Astrocyte (in vitro differentiated cells and primary cell): ENCODE results near the gene LAMA5. TPM values are rescaled to one million over a fixed set of nuclear protein-coding genes. Genes with fewer than 3 reads are reported as not detected.
A peak's percentile ranks its signal among the peaks of the same experiment; 100 is the strongest.

ENCODE experiments used
- DNase-seq: peaks from one replicate; pipeline ENCODE4 v3.0.0-alpha.2; 2010; ENCODE audit warnings: low read depth
- FAIRE-seq: peaks from 2 replicates; lab custom pipeline; 2011; peaks lifted over from hg19 to GRCh38; lab: Jason Lieb, UNC
- H2AFZ ChIP-seq: 2 replicates; pipeline ENCODE4 v1.6.0; 2012; ENCODE audit warnings: low read depth, low read length, inconsistent platforms
- H3K27ac ChIP-seq: 2 replicates; pipeline ENCODE4 v1.5.1; 2011; ENCODE audit warnings: low read depth, low read length, inconsistent platforms
- H3K27me3 ChIP-seq: 2 replicates; pipeline ENCODE4 v1.6.0; 2011; ENCODE audit warnings: low read length, inconsistent platforms; ENCODE audit not compliant: insufficient read depth
- H3K36me3 ChIP-seq: 2 replicates; pipeline ENCODE4 v1.5.1; 2011; ENCODE audit warnings: low read length, inconsistent platforms; ENCODE audit not compliant: insufficient read depth
- H3K4me1 ChIP-seq: 2 replicates; pipeline ENCODE4 v1.5.1; 2011; ENCODE audit warnings: low read length, inconsistent platforms; ENCODE audit not compliant: insufficient read depth
- H3K4me2 ChIP-seq: 2 replicates; pipeline ENCODE4 v1.6.0; 2012; ENCODE audit warnings: low read length, inconsistent platforms
- H3K4me3 ChIP-seq: 2 replicates; pipeline ENCODE4 v1.5.1; 2011; ENCODE audit warnings: low read depth, mild to moderate bottlenecking, low read length, inconsistent platforms; ENCODE audit not compliant: insufficient read depth
- H3K79me2 ChIP-seq: 2 replicates; pipeline ENCODE4 v1.6.0; 2012; ENCODE audit warnings: mild to moderate bottlenecking, low read length, inconsistent platforms; ENCODE audit not compliant: insufficient read depth
- H3K9ac ChIP-seq: 2 replicates; pipeline ENCODE4 v1.6.0; 2012; ENCODE audit warnings: mild to moderate bottlenecking, low read length, inconsistent platforms
- H3K9me3 ChIP-seq: 2 replicates; pipeline ENCODE4 v1.5.1; 2012; ENCODE audit warnings: low read depth, mild to moderate bottlenecking, low read length, inconsistent platforms; ENCODE audit not compliant: insufficient read depth
- H4K20me1 ChIP-seq: 2 replicates; pipeline ENCODE4 v1.6.0; 2012; ENCODE audit warnings: low read length, inconsistent platforms; ENCODE audit not compliant: insufficient read depth
- H3K27ac Mint-ChIP-seq: one replicate; pipeline ENCODE4 v1.8.0; 2021; ENCODE audit warnings: mild to moderate bottlenecking, mixed read lengths; ENCODE audit not compliant: unreplicated experiment
- H3K27me3 Mint-ChIP-seq: one replicate; pipeline ENCODE4 v1.8.0; 2021; ENCODE audit warnings: low read depth, mixed read lengths; ENCODE audit not compliant: unreplicated experiment
- H3K36me3 Mint-ChIP-seq: one replicate; pipeline ENCODE4 v1.8.0; 2021; ENCODE audit warnings: low read depth, mixed read lengths; ENCODE audit not compliant: unreplicated experiment
- H3K4me1 Mint-ChIP-seq: one replicate; pipeline ENCODE4 v1.8.0; 2021; ENCODE audit warnings: low read depth, mixed read lengths; ENCODE audit not compliant: unreplicated experiment
- H3K4me3 Mint-ChIP-seq: one replicate; pipeline ENCODE4 v1.8.0; 2021; ENCODE audit warnings: mild to moderate bottlenecking, moderate library complexity, mixed read lengths; ENCODE audit not compliant: unreplicated experiment
- H3K9me3 Mint-ChIP-seq: one replicate; pipeline ENCODE4 v1.8.0; 2021; ENCODE audit warnings: mild to moderate bottlenecking, mixed read lengths; ENCODE audit not compliant: unreplicated experiment
- EZH2 ChIP-seq: IDR thresholded peaks from 2 replicates; pipeline ENCODE4 v1.6.1; 2012; ENCODE audit warnings: mild to moderate bottlenecking, low read length, inconsistent platforms; ENCODE audit not compliant: insufficient read depth
- total RNA-seq: library from RNA; stranded (reverse); gene quantifications from 2 replicates; pipeline ENCODE4 v1.2.1, GENCODE V29; 2021
- TF ChIP-seq, protein P1 (sequence below): IDR thresholded peaks from 2 replicates; pipeline ENCODE4 v1.5.1; 2011; ENCODE audit warnings: low read depth, mild to moderate bottlenecking, inconsistent platforms, low read length, moderate library complexity; ENCODE audit not compliant: insufficient read depth

LAMA5 gene
- total RNA-seq, 1 donor from 2014 or later = 350 TPM

DNA sequence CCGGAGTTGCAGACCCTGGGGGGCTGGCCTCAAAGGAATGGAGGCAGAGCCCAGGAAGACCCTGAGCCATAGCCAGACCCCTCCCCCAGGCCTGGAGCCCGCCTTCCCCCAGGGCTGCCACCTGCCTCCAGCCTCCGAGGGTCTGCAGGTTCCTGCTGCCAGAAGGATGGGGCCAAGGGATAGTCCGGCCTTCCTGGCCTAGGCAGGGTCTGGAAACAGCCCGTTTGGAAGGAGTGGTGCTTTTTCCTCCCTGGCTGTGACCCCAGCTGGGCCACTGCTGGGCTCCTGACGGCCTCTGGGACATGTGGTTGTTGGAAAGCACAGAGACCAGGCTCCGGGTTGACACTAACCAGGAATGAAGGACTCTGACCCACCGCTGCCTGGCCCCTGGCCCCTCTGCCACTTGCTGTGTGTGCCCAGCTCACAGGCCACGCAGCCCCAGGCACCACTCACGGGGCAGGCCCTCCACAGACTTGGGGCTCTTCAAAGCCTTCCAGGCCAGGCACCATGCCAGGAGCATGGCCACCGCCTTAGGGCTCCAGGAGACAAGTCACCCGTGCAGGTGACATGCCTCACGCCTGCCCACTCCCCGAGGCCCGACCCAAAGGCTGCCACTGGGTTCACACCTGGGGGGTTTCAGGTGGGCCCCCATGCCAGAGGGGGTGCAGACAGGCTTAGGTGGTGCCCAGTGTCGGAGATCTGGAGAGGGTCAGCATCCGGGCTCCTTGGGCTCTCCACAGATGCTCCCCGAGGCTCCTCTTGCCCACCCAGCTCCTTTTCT lies 3.9 kb upstream of the LAMA5 start:
- Mint-ChIP-seq H3K9me3 (no peaks in the 10 kb centered on the region), H3K4me1 (peaks cover 24% of the 10 kb centered on the region), H3K36me3 (no peaks in the 10 kb centered on the region), H3K27ac (no peak overlapping the region), H3K4me3 (no peak overlapping the region), H3K27me3 (no peaks in the 10 kb centered on the region)
- DNase-seq = no peak
- peaks cover 27% of the 10 kb centered on the region for H4K20me1 ChIP-seq
- no peaks in the 10 kb centered on the region for H3K9me3 ChIP-seq
- no peak overlapping the region for H3K9ac ChIP-seq
- H3K4me3 ChIP-seq = no peak overlapping the region
- no peak for FAIRE-seq
- peaks cover 3% of the 10 kb centered on the region for H3K79me2 ChIP-seq
- H2AFZ ChIP-seq = no peak overlapping the region
- TF ChIP-seq, protein P1, sequence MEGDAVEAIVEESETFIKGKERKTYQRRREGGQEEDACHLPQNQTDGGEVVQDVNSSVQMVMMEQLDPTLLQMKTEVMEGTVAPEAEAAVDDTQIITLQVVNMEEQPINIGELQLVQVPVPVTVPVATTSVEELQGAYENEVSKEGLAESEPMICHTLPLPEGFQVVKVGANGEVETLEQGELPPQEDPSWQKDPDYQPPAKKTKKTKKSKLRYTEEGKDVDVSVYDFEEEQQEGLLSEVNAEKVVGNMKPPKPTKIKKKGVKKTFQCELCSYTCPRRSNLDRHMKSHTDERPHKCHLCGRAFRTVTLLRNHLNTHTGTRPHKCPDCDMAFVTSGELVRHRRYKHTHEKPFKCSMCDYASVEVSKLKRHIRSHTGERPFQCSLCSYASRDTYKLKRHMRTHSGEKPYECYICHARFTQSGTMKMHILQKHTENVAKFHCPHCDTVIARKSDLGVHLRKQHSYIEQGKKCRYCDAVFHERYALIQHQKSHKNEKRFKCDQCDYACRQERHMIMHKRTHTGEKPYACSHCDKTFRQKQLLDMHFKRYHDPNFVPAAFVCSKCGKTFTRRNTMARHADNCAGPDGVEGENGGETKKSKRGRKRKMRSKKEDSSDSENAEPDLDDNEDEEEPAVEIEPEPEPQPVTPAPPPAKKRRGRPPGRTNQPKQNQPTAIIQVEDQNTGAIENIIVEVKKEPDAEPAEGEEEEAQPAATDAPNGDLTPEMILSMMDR = no peak
- TF ChIP-seq EZH2 = no peak
- H3K27me3 ChIP-seq = peaks cover 3% of the 10 kb centered on the region
- peak overlapping the region; percentile 79 for H3K4me2 ChIP-seq
- peaks cover 45% of the 10 kb centered on the region for H3K4me1 ChIP-seq
- H3K27ac ChIP-seq = no peak overlapping the region
- no peaks in the 10 kb centered on the region for H3K36me3 ChIP-seq

DNA sequence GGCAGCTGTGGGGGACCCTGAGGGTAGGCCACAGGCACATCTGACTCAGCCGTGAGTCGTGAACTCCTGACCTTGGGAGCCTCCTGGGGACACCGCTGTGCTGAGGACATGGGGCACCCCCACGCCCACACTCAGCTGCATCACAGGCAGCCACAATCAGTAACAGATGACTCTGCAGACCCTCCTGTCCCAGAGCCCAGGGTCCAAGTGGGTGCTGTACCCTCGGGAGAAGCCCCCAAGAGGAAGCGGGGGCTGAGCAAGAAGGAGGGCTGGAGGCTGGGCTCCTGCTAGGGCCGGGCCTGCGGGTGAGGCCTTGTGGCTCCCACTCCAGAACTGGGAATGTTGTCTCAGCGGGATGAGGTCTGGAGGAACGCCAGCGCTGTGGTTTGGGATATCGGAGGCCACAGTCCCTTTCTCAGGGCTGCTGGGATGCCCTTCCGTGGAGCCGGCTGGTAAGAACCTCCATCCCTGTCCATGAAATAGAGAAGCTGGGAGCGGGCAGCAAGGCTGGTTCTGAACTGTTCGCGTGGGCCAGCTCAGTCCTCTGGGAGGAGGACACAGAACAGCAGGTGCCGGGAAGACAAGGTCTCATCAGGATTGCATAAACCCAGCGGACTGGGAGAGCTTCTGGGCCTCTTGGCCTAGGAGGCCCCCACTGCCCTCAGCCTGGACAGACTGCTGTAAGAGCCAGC lies 3.1 kb upstream of the LAMA5 start:
- no peak overlapping the region for H3K27ac Mint-ChIP-seq
- DNase-seq (peak; percentile 82), FAIRE-seq (no peak)
- Histone ChIP-seq H3K36me3 (no peaks in the 10 kb centered on the region), H3K27ac (no peak overlapping the region), H3K27me3 (peaks cover 3% of the 10 kb centered on the region), H3K9ac (no peak overlapping the region), H4K20me1 (peaks cover 33% of the 10 kb centered on the region), H2AFZ (no peak overlapping the region), H3K9me3 (no peaks in the 10 kb centered on the region), H3K4me2 (peak overlapping the region; percentile 79), H3K4me1 (peaks cover 51% of the 10 kb centered on the region), H3K4me3 (no peak overlapping the region), H3K79me2 (peaks cover 5% of the 10 kb centered on the region)
- peaks cover 25% of the 10 kb centered on the region for H3K4me1 Mint-ChIP-seq
- H3K36me3 Mint-ChIP-seq = no peaks in the 10 kb centered on the region
- no peaks in the 10 kb centered on the region for H3K27me3 Mint-ChIP-seq
- H3K9me3 Mint-ChIP-seq = no peaks in the 10 kb centered on the region
- H3K4me3 Mint-ChIP-seq = no peak overlapping the region
- no peak for TF ChIP-seq EZH2
- TF ChIP-seq, protein P1 = no peak

DNA sequence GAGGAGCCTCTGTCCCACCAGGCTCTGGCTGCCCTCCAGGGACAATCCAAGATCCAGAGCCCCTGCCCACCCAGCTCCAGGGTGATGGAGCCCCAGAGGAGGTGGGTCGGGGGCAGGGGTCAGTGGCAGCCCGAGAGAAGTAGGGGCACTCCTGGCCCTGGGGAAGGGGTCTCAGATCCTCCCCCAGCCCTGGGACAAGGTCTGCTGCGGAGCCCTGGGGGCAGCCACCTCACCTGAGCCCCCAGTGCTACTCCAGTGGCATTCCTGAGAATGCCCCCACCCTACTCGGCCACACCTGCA lies 2.7 kb upstream of the LAMA5 start:
- Histone ChIP-seq H3K36me3 (no peaks in the 10 kb centered on the region), H3K79me2 (peaks cover 6% of the 10 kb centered on the region), H4K20me1 (peaks cover 34% of the 10 kb centered on the region), H3K4me1 (peaks cover 51% of the 10 kb centered on the region), H3K27me3 (peaks cover 3% of the 10 kb centered on the region), H3K9ac (peak overlapping the region; percentile 15), H3K9me3 (no peaks in the 10 kb centered on the region), H3K27ac (no peak overlapping the region), H2AFZ (no peak overlapping the region), H3K4me3 (no peak overlapping the region), H3K4me2 (peak overlapping the region; percentile 79)
- no peak for FAIRE-seq
- Mint-ChIP-seq H3K4me3 (no peak overlapping the region), H3K4me1 (peaks cover 27% of the 10 kb centered on the region), H3K27ac (no peak overlapping the region), H3K36me3 (no peaks in the 10 kb centered on the region), H3K9me3 (no peaks in the 10 kb centered on the region), H3K27me3 (no peaks in the 10 kb centered on the region)
- TF ChIP-seq, protein P1 = no peak
- TF ChIP-seq EZH2 = no peak
- no peak for DNase-seq
